Retinal pigment epithelial cell (primary cell): ENCODE results near the gene AIFM1.

Experiments used
- DNase-seq: peaks from one replicate; pipeline ENCODE4 v3.0.0-alpha.2; 2010; ENCODE audit warnings: low read depth
- H3K4me3 ChIP-seq: 2 replicates; pipeline ENCODE4 v1.5.1; 2011; ENCODE audit warnings: mild to moderate bottlenecking, low read length, control low read depth, moderate library complexity
- CTCF ChIP-seq: conservative IDR thresholded peaks from 2 replicates; pipeline ENCODE4 v1.5.1; 2011; ENCODE audit warnings: low read depth, low read length, control low read depth, inconsistent platforms

Gene AIFM1

GRCh38 chrX:130111220-130112154 is 54.2 kb downstream of the AIFM1 start:
- peak overlapping the region; percentile 21 for H3K4me3 ChIP-seq
- no peak for TF ChIP-seq CTCF
- DNase-seq = no peak

- H3K4me3 ChIP-seq = peak within 1 kb of the TSS; percentile 63
- no peak for DNase-seq
- no peak for TF ChIP-seq CTCF
These were observed 55.0 kb downstream of the AIFM1 start, which contains the start of gene ELF4 for GRCh38 chrX:130110379-130111219. TSS of gene ELF4 (minus strand) at chrX:130110497. CDS start at chrX:130081330, 29,167 bp downstream.

- TF ChIP-seq CTCF = no peak
- H3K4me3 ChIP-seq = peak overlapping the region; percentile 63
- DNase-seq = no peak
These were observed 55.9 kb downstream of the AIFM1 start for GRCh38 chrX:130109429-130110378.

- TF ChIP-seq CTCF = no peak
- peak overlapping the region; percentile 63 for H3K4me3 ChIP-seq
- no peak for DNase-seq
These were observed 56.8 kb downstream of the AIFM1 start for GRCh38 chrX:130108647-130109428.

- H3K4me3 ChIP-seq = no peak overlapping the region
- TF ChIP-seq CTCF = no peak
- DNase-seq = no peak
These were observed 59.6 kb downstream of the AIFM1 start for GRCh38 chrX:130106071-130106470.

- no peak for DNase-seq
- TF ChIP-seq CTCF = no peak
- H3K4me3 ChIP-seq = no peak overlapping the region
These were observed 60.4 kb downstream of the AIFM1 start for GRCh38 chrX:130105244-130105643.
